ENCODE results near the gene AJAP1. TPM values are rescaled to one million over a fixed set of nuclear protein-coding genes. Genes with fewer than 3 reads are reported as not detected.

AJAP1 gene
- total RNA-seq, 3 donors from 2014 or later = 0.16 to 0.66 (median 0.44) TPM

GRCh38 chr1:4771267-4771666 is 116.9 kb downstream of the AJAP1 start:
- no peaks in the 10 kb centered on the region for H3K9me3 ChIP-seq
- H3K27ac ChIP-seq = no peak overlapping the region
- TF ChIP-seq CTCF (IDR thresholded peaks at IDR 0.05) (no peak), POLR2A (IDR thresholded peaks at IDR 0.05) (no peak), POLR2AphosphoS5 (IDR thresholded peaks at IDR 0.05) (no peak)
- intact Hi-C loops (cut with DNase I; ENCODE audit: low total_unique reads) = no loop called here
- H3K4me3 ChIP-seq = no peak overlapping the region
- no peaks in the 10 kb centered on the region for H3K4me1 ChIP-seq
- DNase-seq (ENCODE audit: low spot score in 2 of 2) = no peak
- no peaks in the 10 kb centered on the region for H3K36me3 ChIP-seq
- H3K27me3 ChIP-seq = no peaks in the 10 kb centered on the region

GRCh38 chr1:4771721-4772120 is 117.3 kb downstream of the AJAP1 start:
- TF ChIP-seq POLR2A (IDR thresholded peaks at IDR 0.05) = no peak
- TF ChIP-seq POLR2AphosphoS5 (IDR thresholded peaks at IDR 0.05) = no peak
- TF ChIP-seq CTCF (IDR thresholded peaks at IDR 0.05) = no peak
- DNase-seq (ENCODE audit: low spot score in 2 of 2) = no peak
- Histone ChIP-seq H3K27me3 (no peaks in the 10 kb centered on the region), H3K27ac (no peak overlapping the region), H3K4me1 (no peaks in the 10 kb centered on the region), H3K4me3 (no peak overlapping the region), H3K9me3 (no peaks in the 10 kb centered on the region), H3K36me3 (no peaks in the 10 kb centered on the region)
- intact Hi-C loops (cut with DNase I; ENCODE audit: low total_unique reads) = no loop called here

GRCh38 chr1:4772294-4773010 is 118.0 kb downstream of the AJAP1 start:
- no peak for DNase-seq (ENCODE audit: low spot score in 2 of 2)
- no peak overlapping the region for H3K4me3 ChIP-seq
- no peaks in the 10 kb centered on the region for H3K4me1 ChIP-seq
- H3K27ac ChIP-seq = no peak overlapping the region
- TF ChIP-seq POLR2AphosphoS5 (IDR thresholded peaks at IDR 0.05) = no peak
- TF ChIP-seq CTCF (IDR thresholded peaks at IDR 0.05) = no peak
- TF ChIP-seq POLR2A (IDR thresholded peaks at IDR 0.05) = no peak
- intact Hi-C loops (cut with DNase I; ENCODE audit: low total_unique reads) = no loop called here
- no peaks in the 10 kb centered on the region for H3K9me3 ChIP-seq
- H3K27me3 ChIP-seq = no peaks in the 10 kb centered on the region
- H3K36me3 ChIP-seq = no peaks in the 10 kb centered on the region

- Histone ChIP-seq H3K27ac (no peak overlapping the region), H3K36me3 (no peaks in the 10 kb centered on the region), H3K9me3 (no peaks in the 10 kb centered on the region), H3K4me1 (no peaks in the 10 kb centered on the region), H3K27me3 (no peaks in the 10 kb centered on the region), H3K4me3 (no peak overlapping the region)
- no peak for DNase-seq (ENCODE audit: low spot score in 2 of 2)
- TF ChIP-seq POLR2A (IDR thresholded peaks at IDR 0.05) (no peak), CTCF (IDR thresholded peaks at IDR 0.05) (no peak), POLR2AphosphoS5 (IDR thresholded peaks at IDR 0.05) (no peak)
- intact Hi-C loops (cut with DNase I; ENCODE audit: low total_unique reads) = no loop called here
Measured at GRCh38 chr1:4773226-4773625, 118.8 kb downstream of the AJAP1 start.

GRCh38 chr1:4775506-4775905 is 121.1 kb downstream of the AJAP1 start:
- Histone ChIP-seq H3K36me3 (no peaks in the 10 kb centered on the region), H3K9me3 (no peaks in the 10 kb centered on the region), H3K27me3 (no peaks in the 10 kb centered on the region), H3K4me3 (no peak overlapping the region), H3K4me1 (no peaks in the 10 kb centered on the region), H3K27ac (no peak overlapping the region)
- DNase-seq (ENCODE audit: low spot score in 2 of 2) = no peak
- intact Hi-C loops (cut with DNase I; ENCODE audit: low total_unique reads) = no loop called here
- TF ChIP-seq POLR2A (IDR thresholded peaks at IDR 0.05) (no peak), POLR2AphosphoS5 (IDR thresholded peaks at IDR 0.05) (no peak)

Data from breast epithelium (tissue), 4 donors.